SKM-1 treated with dmso at 0.1 percent for 144 hours (cell line): Measurements from ENCODE around the gene STXBP3.
"Not testable (repeated sequence)": the region's sequence is repeated elsewhere in the genome, so short reads cannot be mapped to it uniquely, and the experiment has no call there.

Source experiments
- DNase-seq: peaks from one replicate; lab custom pipeline; 2025; ENCODE audit not compliant: unreplicated experiment; lab: John Stamatoyannopoulos, UW

The STXBP3 gene

DNA sequence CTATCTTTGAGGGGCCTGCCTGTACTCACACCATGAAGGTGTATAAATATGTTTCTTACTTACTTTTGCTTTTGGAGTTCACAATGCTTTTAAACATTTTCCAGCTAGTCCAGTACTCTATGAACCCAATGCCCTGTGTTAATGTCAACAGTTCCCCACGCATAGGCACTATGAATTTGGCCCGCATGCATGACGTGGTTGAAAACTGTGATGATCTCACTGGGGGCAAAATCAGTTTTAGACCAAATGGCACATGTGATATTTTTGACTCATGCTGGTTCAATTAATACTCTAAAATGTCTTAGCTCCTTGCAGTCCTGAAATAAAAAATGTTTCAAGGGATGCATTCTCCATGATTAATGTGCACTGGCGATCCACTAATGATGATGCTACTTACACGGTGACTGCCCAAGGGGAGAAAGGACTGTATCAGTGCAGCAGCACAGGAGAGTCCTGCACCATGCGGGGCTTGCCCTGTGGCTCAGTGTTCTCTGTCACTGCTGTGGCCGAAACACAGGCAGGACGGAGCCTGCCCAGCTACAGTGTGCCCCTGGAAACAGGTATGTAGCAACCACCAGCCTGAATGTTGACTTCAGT lies 18.0 kb upstream of the STXBP3 start:
- no peak for DNase-seq

DNA sequence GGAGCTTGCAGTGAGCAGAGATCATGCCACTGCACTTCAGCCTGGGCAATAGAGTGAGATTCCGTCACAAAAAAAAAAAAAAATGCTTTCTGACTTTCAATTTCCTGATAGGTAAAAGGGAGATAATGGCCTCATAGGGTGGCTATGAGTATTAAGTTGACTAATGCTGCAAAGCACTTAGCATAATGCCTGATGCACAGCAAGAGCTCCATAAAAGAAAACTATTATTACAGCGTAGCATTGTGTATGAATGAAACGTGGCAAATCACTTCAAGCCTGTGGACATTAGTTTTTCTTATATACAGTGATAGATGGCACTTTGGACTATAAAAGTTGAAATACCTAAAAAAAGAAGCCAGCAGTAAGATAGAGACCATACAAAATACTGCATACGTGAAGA lies 17.0 kb upstream of the STXBP3 start:
- DNase-seq, result no peak

DNA sequence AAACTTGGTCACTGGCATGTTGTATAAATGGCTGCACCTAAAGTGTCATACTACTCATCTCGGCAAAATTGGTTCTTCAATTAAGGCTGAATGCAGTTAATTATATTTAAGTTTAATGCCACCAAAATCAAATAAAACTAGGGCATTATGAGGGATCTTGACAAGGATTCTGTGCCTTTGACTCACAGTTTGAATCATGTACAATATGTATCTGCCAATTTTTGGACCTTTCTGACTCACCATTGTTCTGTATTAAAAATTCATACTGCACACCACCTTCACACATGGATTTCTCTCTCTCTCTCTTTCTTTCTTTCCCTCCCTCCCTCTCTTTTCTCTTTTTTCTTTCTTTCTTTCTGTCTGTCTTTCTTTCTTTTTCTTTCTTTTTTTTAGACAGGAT lies 14.1 kb upstream of the STXBP3 start:
- DNase-seq, result no peak

DNA sequence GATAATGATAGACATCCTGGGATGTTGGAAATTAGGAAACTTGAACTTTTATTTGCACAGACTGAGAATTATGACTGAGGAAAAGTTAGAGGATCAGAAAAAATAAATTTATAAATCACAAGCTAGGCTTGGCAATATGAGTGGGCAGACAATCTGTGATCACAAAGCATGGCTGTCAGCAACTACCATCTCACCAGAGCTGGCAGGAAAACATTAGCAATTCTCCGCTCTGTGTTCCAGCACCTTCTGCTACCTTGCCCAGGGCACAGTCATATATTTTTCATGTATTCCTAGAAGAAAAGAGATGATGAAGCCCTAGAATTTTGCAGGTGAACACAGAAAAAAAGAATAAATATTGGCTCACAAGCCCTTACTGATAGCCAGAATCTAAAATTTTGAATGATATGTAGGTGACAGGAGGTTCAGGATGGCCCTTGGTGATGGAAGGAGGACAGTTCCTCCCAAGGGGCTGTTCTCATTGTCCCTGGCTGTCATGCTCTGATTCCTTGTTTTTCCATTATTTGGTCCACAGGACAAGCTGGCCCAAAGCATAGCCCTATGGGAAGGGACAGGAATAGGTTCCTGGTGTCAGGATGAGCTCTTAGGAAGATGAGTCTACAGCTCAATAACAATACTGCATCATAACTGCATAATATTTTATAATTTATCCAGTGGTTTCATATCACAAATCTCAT lies 12.2 kb upstream of the STXBP3 start:
- no peak for DNase-seq

DNA sequence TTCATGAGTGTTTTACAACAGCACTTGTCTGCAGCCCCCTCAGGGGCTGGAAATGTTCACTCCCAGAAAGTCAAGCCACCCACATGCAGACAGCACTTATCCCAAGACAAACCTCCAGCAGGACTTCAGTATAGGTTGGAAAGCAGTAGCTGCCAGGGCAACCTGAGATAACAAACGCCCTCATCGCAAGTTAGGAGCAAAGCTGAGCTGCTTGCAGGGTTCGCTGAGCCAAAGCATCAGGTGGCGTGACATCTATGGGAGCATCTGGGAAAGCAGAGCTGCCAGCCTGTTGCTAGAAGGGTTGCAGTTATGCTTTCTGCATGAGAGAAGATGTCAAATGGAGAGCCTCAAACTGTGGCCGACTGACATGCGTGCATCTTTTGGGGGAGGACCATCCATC lies 4.2 kb upstream of the STXBP3 start:
- DNase-seq, result no peak

DNA sequence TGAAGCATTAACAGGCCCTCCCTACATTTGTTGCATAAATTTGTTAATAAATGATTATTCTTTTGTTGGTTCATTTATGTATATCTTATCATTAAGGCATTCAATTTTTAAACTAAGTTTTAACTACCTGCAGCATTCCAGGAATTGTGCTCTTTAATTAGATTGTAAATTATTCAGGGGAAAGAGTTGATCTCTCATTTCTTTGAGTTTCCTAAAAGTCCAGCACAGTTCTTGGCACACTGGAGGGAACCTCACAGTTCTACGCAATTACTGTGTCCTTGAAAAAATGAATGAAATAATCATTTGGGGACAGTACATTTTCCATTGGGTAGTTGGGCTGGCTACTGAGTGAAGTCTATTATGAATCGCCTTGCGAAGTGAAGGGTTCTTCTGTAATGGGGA lies 493 bp upstream of the STXBP3 start:
- no peak for DNase-seq

DNA sequence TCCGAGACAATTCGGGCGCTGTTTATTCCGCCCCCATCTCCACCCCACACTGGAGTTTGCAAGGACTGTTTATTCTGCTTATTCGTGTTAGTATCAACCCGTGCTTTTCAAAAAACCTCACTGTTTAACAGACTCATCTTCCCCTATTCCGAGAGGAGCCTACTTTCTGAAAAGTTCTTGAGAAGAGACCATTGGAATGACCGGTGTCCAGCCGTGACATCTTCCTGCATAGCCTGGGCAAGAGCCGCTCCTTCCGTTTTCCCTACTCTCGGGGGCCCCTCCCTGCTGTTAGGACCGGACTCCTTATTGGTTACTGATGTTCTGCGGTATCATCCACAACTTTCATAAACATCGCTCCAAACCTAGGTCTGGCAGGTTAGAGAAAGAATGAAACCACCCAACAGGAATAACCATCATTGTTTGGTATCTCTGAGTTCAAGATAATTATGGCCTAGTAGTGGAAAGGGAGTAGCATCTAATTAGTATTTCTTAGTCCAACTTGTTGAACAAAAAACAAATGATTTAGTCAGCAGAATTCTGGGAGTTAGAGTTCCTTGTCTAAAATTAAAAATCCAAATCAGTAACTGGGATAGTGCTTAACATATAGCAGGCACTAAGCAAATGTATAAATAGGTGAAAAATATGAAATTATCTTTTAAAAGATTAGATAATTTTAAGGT lies 837 bp downstream of the STXBP3 start:
- peak; percentile 68 for DNase-seq

DNA sequence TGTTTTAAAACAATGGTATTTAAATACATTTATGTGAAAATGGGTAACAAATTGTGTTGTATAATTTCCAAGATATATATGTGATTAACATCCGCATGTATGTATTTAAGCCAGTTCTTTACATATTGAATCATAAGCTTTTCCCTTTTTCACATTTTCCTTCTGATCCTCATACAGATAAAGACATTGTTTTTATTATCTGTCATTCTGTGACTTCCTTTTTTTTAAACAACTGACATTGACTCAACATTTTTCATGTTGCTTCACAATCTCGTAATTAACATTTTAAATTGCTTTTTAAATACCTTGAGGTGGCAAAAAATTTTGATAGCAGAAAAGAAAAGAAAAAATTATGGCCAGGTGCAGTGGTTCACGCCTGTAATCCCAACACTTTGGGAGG lies 1.4 kb downstream of the STXBP3 start:
- peak; percentile 15 for DNase-seq

DNA sequence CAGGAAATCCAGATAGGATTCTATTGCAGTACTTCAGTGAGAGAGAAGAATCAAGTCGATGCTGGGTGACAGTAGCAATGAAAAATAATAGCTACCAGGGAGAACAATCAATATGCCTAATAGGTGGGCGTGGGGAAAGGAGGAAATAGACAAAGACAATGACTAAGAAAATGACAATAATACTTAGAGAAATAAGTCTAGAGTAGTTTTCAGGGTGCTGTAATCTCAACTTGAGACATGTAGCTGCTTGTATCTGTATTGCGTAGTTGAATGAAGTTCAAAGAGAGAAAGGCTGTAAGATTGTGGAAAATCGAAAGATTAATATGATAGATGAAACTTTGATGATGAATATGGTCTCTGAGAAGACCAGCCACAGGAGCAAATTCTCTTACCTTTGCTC lies 2.6 kb downstream of the STXBP3 start:
- DNase-seq, result no peak

DNA sequence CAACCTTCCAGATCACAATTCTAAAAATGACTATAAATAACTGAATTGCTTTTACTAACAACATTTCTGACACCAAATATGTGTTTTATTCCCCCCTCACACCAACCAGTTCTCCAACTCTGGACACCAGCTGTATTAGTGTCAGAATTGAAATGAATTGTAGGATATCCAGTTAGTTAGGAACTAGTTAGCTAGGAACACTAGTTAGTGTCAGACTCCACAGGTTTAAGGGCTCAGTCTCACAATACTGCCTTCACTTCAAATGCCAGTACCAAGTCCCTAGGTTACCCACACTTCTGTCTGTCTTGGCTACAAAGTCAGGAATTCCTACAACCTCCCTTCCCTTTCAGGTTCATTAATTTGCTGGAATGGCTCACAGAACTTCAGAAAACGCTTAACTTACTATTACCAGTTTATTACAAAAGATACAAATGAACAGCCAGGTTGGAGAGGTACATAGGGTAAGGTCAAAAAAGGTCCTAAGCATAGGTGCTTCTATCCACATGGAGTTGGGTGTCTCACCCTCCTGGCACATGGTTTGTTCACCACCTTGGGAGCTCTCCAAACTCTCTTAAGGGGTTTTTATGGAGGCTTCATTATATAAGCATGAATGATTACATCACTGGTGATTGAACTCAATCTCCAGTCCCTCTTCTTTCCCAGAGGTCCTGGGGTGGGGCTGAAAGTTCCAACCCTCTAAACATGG lies 4.2 kb downstream of the STXBP3 start:
- no peak for DNase-seq

DNA sequence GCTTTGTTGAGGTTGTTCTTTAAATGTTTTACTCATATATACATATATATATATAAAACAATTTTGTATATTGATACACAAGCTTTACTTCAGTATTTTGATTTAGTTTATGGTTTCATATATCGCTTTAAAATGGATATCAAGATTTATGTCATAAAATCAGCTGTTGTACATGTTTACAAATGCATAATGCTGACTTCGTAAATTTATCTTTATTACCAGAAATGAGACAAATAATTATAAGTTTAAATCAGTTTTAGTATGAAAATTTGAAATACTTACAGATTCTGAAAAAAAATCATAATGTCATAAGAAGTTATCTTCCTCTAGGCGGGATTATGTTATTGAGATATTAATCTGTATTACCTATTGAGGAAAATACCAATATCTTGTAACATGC lies 6.9 kb downstream of the STXBP3 start:
- DNase-seq, result no peak

DNA sequence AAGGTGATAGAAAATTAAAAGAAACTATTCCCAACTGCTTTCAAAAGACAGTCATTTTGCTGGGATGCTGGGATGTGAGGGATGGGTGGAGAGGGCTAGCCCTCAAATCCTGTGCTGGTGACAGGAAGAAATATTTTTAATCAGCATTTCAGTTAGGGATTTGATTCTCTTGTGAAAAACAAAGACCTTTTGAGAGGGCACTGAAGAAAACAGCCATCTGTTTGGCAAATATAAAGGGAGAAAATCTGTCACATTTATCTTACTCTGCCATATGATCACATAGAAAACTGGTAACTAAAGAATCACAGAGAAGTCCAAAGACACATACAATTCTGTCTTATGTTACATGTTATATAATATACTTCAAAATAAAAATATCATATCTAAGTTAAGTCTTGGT lies 12.3 kb downstream of the STXBP3 start:
- no peak for DNase-seq

DNA sequence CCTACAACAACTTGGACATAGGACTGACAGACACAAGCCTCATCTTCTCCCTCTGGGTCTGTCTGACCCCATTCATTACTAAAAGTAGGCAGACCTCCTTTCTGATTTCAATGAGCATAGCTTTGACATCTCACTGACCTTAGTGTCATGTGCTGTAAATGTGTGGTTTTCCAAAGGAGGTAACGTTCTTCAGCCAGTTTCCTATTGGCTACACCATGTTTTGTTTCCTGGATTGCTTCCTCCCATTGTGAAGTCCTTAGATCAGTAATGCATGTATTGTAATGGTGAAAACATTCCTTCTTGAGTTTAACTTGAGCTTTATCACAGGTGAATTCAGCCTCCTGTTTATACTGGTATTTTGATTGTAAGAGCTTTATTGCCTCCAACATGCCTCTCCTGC lies 20.6 kb downstream of the STXBP3 start:
- DNase-seq, result no peak

DNA sequence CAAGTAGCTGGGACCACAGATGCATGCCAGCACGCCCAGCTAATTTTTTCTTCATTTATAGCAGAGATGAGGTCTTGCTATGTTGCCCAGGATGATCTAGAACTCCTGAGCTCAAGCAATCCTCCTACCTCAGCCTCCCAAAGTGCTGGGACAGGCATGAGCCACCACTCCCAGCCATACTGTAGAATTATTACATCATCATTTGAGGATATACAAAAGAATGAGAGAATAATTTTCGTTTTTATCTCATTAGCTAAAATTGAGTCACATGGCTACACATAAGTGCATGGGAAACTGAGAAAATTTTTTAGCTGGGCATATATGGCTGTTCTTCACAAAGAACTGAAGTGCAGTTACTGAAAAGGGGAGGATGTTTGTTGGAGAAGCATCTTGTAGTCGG lies 21.2 kb downstream of the STXBP3 start:
- DNase-seq, result no peak

DNA sequence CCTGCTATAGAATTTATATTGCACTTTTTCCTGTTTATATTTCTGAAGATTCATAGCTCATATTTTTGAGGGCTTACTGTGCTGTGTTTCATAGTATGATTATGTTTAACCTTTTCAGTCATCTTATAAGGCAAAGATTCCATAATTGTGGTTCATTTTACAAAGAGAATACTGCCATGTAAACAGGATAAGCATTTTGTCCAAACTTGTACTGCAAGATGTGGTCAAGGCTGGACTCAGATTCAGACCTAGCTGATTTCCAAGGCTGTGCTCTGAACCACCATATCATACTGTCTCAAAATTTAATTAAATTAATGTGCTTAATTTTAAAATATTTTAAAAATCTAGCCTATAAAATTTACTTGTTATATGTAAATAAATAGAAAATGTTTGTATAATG lies 31.4 kb downstream of the STXBP3 start:
- DNase-seq, result no peak

DNA sequence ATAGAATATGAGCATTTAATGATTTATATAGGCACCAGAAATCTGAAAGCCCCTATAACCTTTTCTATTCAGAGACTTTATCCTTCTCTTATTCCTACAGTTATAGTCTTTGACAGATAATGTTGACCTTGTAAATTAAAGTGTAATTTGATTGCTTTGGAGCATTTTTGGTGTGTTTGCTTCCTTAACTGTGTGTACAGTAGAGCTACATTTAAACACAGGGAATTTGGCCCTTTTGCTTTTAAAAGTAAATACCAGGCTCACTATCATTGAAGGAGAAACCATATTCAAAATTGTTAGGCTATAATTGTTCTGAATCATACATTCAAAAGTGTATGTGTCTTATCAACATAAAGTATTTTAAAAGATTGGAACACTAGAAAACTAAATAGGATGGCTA lies 33.0 kb downstream of the STXBP3 start:
- no peak for DNase-seq

DNA sequence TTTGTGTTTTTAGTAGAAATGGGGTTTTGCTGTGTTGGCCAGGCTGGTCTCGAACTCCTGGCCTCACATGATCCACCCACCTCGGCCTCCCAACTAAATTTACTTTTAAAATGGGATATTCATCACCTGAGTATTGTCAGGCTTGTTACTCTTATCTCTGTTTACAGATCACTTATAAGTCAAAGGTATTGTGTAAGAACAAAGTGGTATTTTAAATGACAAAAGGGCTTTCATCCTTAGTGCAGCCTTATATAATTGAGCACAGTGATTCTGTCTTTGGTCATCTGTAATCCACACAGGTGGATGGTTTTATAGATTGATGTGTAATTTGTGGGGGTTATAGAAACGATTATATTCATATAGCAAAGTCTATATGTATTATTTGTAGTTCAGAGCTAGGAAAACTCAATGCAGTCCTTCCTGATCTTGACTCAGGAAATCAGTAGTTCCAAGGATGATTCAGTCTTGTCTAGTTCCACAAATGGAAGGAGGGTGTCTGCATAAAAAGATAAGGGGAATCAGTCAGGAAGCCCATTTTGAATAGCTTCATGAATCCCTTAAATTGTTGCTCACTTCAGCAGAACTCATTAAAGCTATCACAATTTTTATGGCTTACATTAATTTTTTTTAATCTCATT lies 34.6 kb downstream of the STXBP3 start:
- DNase-seq, result no peak

DNA sequence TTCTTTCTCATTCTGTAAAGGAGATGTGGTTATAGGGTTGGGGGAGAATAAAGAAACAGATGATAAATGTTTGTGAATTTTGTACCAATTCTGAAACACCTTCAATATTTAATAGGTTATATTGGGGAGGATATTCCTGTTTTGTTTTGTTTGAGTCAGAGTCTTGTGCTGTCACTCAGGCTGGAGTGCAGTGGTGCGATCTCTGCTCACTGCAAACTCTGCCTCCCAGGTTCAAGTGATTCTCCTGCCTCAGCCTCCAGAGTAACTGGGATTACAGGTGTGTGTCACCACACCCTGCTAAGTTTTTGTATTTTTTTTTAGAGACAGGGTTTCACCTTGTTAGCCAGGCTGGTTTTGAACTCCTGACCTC lies 35.1 kb downstream of the STXBP3 start:
- DNase-seq, result not testable (repeated sequence)

DNA sequence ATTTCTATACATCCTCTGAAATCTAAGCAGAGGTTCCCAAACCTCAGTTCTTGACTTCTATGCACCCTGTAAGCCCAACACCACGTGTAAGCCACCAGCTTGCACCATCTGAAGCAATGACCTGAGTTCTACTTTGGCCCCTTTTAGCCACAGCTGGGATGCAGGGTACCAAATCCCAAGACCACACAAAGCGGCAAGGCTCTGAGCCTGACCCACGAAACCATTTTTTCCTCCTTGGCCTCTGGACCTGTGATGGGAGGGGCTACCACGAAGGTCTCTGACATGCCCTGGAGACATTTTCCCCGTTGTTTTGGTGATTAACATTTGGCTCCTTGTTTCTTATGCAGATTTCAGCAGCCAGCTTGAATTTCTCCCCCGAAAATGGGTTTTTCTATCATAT lies 38.8 kb downstream of the STXBP3 start:
- no peak for DNase-seq

DNA sequence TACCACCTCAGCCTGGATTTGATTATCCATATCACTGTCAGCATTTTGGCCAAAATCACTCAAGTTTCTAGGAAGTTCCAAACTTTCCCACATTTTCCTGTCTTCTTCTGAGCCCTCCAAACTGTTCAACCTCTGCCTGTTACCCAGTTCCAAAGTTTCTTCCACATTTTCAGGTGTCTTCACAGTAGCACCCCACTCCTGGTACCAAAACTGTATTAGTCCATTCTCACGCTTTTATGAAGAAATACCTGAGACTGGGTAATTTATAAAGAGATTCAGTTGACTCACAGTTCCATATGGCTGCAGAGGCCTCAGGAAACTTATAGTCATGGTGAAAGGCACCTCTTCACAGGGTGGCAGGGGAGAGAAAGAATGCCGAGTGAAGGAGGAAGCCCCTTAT lies 39.4 kb downstream of the STXBP3 start:
- DNase-seq, result no peak

DNA sequence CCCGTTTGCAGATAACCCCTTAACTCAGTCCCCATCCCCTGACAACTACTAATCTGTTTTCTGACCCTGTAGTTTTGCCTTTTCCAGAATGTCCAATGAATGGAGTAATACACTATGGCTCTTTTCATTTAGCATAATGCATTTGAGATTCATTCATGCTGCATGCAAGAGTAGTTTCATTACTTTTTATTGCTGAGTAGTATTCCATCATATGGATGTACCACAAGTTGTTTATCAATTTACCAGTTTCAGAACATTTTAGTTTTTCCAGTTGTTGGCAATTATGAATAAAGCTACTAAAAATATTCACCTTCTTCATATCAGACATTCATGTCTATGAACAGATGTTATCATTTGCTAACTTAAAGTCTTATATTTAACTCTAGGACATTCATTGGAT lies 45.3 kb downstream of the STXBP3 start:
- no peak for DNase-seq

DNA sequence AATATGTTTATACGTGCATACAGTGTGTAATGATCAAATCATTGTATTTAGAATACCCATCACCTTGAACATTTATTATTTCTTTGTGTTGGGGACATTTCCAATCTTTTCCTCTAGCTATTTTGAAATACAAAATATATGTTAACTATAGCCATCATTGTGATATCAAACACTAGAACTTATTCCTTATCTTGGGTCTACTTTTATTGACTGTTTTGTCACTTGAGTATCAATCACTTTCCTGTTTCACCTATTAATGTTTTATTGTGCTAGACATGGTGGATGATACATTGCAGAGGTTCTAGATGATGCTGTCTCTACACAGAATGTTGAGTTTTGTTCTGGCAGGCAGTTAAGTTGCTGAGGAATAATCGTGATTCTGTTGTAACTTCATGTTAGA lies 45.9 kb downstream of the STXBP3 start:
- no peak for DNase-seq
